Mammary epithelial cell (primary cell): ENCODE measurements around the gene PTGES2.

Experiments
- EZH2 ChIP-seq: IDR thresholded peaks from 2 replicates; pipeline ENCODE4 v1.6.1; 2012; ENCODE audit warnings: low read length, inconsistent platforms, borderline replicate concordance
- TF ChIP-seq, protein P1 (sequence below), 2 donors: IDR thresholded peaks in 1 of 2; conservative IDR thresholded peaks in 1 of 2; 2 replicates each; pipeline ENCODE4 v1.5.1; 2011 to 2012; ENCODE audit warnings: inconsistent platforms in 2 of 2, low read length in 2 of 2, mild to moderate bottlenecking in 2 of 2, control low read depth in 1 of 2, low read depth in 1 of 2; ENCODE audit not compliant: insufficient read depth in 1 of 2; ENCODE audit errors: extremely low read depth in 1 of 2

DNA sequence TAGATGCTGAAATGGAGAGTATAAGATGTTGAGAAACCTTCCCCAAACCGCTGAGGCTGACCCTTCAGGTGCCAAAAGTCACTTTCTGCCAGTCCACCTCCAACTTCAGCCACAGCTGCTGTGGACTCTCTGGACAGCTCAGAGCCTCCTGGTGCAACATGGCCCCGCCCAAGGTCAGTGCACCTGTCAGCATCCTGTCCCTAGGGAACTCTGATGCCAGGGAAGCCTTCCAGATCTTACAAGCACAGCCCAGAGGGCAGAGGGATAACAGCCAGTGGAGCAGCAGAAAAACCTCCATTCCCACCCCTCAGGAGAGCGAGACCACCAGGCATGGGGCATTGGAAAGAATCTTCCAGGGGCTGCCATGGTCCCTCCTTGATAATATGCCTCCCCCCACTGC, 10.5 kb upstream of the PTGES2 start:
- TF ChIP-seq, protein P1, sequence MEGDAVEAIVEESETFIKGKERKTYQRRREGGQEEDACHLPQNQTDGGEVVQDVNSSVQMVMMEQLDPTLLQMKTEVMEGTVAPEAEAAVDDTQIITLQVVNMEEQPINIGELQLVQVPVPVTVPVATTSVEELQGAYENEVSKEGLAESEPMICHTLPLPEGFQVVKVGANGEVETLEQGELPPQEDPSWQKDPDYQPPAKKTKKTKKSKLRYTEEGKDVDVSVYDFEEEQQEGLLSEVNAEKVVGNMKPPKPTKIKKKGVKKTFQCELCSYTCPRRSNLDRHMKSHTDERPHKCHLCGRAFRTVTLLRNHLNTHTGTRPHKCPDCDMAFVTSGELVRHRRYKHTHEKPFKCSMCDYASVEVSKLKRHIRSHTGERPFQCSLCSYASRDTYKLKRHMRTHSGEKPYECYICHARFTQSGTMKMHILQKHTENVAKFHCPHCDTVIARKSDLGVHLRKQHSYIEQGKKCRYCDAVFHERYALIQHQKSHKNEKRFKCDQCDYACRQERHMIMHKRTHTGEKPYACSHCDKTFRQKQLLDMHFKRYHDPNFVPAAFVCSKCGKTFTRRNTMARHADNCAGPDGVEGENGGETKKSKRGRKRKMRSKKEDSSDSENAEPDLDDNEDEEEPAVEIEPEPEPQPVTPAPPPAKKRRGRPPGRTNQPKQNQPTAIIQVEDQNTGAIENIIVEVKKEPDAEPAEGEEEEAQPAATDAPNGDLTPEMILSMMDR (conservative IDR thresholded peaks at IDR 0.05 in 1 of 2, IDR thresholded peaks at IDR 0.05 in 1 of 2; ENCODE audit: extremely low read depth in 1 of 2, insufficient read depth in 1 of 2, low read depth in 1 of 2, low read length in 2 of 2) = no peak
- TF ChIP-seq EZH2 = no peak
